HEK293 (cell line): Measurements from ENCODE around the gene PRPF8.

Experiments
- BCL11A ChIP-seq: fragments of 450-650 bp; formaldehyde crosslinking; IDR thresholded peaks from 2 replicates; pipeline ENCODE4 v1.5.1; 2016; ENCODE audit warnings: low read depth, missing biosample characterization, missing genetic modification characterization
- BCL11B ChIP-seq: fragments of 450-650 bp; formaldehyde crosslinking; IDR thresholded peaks from 2 replicates; pipeline ENCODE4 v1.5.1; 2016; ENCODE audit warnings: low read depth, missing biosample characterization, missing genetic modification characterization
- HOXA7 ChIP-seq: sonication (generic); formaldehyde crosslinking; IDR thresholded peaks from 2 replicates; pipeline ENCODE4 v1.8.1; 2022; ENCODE audit warnings: missing genetic modification reagents, borderline replicate concordance
- IKZF3 ChIP-seq: fragments of 450-650 bp; IDR thresholded peaks from 2 replicates; pipeline ENCODE4 v1.5.0; 2018; ENCODE audit warnings: missing biosample characterization, mild to moderate bottlenecking, missing genetic modification characterization, moderate library complexity
- KLF1 ChIP-seq: fragments of 450-650 bp; formaldehyde crosslinking; IDR thresholded peaks from 2 replicates; pipeline ENCODE4 v1.5.1; 2016; ENCODE audit warnings: missing biosample characterization, missing genetic modification characterization
- KLF16 ChIP-seq: fragments of 450-650 bp; formaldehyde crosslinking; IDR thresholded peaks from 2 replicates; pipeline ENCODE4 v1.5.1; 2017; ENCODE audit warnings: missing biosample characterization, missing genetic modification characterization
- MZF1 ChIP-seq: fragments of 450-650 bp; formaldehyde crosslinking; IDR thresholded peaks from 2 replicates; pipeline ENCODE4 v1.5.1; 2017; ENCODE audit warnings: missing biosample characterization, missing genetic modification characterization, borderline replicate concordance
- OVOL3 ChIP-seq: fragments of 450-650 bp; formaldehyde crosslinking; IDR thresholded peaks from 2 replicates; pipeline ENCODE4 v1.5.1; 2016; ENCODE audit warnings: missing biosample characterization, missing genetic modification characterization
- PRDM10 ChIP-seq: fragments of 450-650 bp; formaldehyde crosslinking; IDR thresholded peaks from 2 replicates; pipeline ENCODE4 v1.5.1; 2016; ENCODE audit warnings: missing biosample characterization, missing genetic modification characterization
- RBAK ChIP-seq: fragments of 450-650 bp; formaldehyde crosslinking; IDR thresholded peaks from 2 replicates; pipeline ENCODE4 v1.5.1; 2016; ENCODE audit warnings: missing biosample characterization, missing genetic modification characterization
- SP2 ChIP-seq: fragments of 450-650 bp; formaldehyde crosslinking; IDR thresholded peaks from 2 replicates; pipeline ENCODE4 v1.5.1; 2016; ENCODE audit warnings: missing biosample characterization, missing genetic modification characterization
- SP7 ChIP-seq: fragments of 450-650 bp; formaldehyde crosslinking; IDR thresholded peaks from 2 replicates; pipeline ENCODE4 v1.5.1; 2016; ENCODE audit warnings: missing biosample characterization, missing genetic modification characterization
- TRIM28 ChIP-seq: IDR thresholded peaks from 2 replicates; pipeline ENCODE4 v1.6.1; 2011; ENCODE audit warnings: low read length, control low read depth, borderline replicate concordance
- WT1 ChIP-seq: fragments of 450-650 bp; formaldehyde crosslinking; IDR thresholded peaks from 2 replicates; pipeline ENCODE4 v1.5.1; 2016; ENCODE audit warnings: missing biosample characterization, missing genetic modification characterization
- ZBTB26 ChIP-seq: fragments of 450-650 bp; formaldehyde crosslinking; optimal IDR thresholded peaks from 2 replicates; pipeline ENCODE3; 2016; ENCODE audit warnings: missing biosample characterization, mild to moderate bottlenecking, missing genetic modification characterization
- ZEB2 ChIP-seq: fragments of 450-650 bp; formaldehyde crosslinking; IDR thresholded peaks from 2 replicates; pipeline ENCODE4 v1.5.1; 2016; ENCODE audit warnings: missing biosample characterization, missing genetic modification characterization
- ZIC2 ChIP-seq: fragments of 450-650 bp; formaldehyde crosslinking; IDR thresholded peaks from 2 replicates; pipeline ENCODE4 v1.5.1; 2016; ENCODE audit warnings: missing biosample characterization, missing genetic modification characterization
- ZNF221 ChIP-seq: fragments of 450-650 bp; formaldehyde crosslinking; IDR thresholded peaks from 2 replicates; pipeline ENCODE4 v1.5.1; 2017; ENCODE audit warnings: missing biosample characterization, missing genetic modification characterization, borderline replicate concordance
- ZNF335 ChIP-seq: fragments of 450-650 bp; formaldehyde crosslinking; conservative IDR thresholded peaks from 2 replicates; pipeline ENCODE4 v1.5.1; 2016; ENCODE audit warnings: missing biosample characterization, missing genetic modification characterization
- ZNF362 ChIP-seq: fragments of 450-650 bp; formaldehyde crosslinking; IDR thresholded peaks from 2 replicates; pipeline ENCODE4 v1.5.1; 2016; ENCODE audit warnings: missing biosample characterization, missing genetic modification characterization
- ZNF37A ChIP-seq: fragments of 450-650 bp; IDR thresholded peaks from 2 replicates; pipeline ENCODE4 v1.5.1; 2018; ENCODE audit warnings: missing biosample characterization, missing genetic modification characterization
- ZNF48 ChIP-seq: fragments of 450-650 bp; formaldehyde crosslinking; IDR thresholded peaks from 2 replicates; pipeline ENCODE4 v1.5.1; 2016; ENCODE audit warnings: missing biosample characterization, missing genetic modification characterization
- ZNF501 ChIP-seq: fragments of 450-650 bp; formaldehyde crosslinking; IDR thresholded peaks from 2 replicates; pipeline ENCODE4 v1.5.1; 2016; ENCODE audit warnings: missing biosample characterization, missing genetic modification characterization
- ZNF510 ChIP-seq: fragments of 450-650 bp; formaldehyde crosslinking; IDR thresholded peaks from 2 replicates; pipeline ENCODE4 v1.5.1; 2018; ENCODE audit warnings: mild to moderate bottlenecking, missing genetic modification characterization, missing biosample characterization; ENCODE audit not compliant: insufficient replicate concordance
- ZNF529 ChIP-seq: fragments of 450-650 bp; formaldehyde crosslinking; IDR thresholded peaks from 2 replicates; pipeline ENCODE4 v1.5.1; 2017; ENCODE audit warnings: missing genetic modification characterization, missing biosample characterization; ENCODE audit not compliant: insufficient replicate concordance
- ZNF560 ChIP-seq: fragments of 450-650 bp; formaldehyde crosslinking; IDR thresholded peaks from 2 replicates; pipeline ENCODE4 v1.5.1; 2017; ENCODE audit warnings: missing biosample characterization, missing genetic modification characterization, borderline replicate concordance
- ZNF626 ChIP-seq: fragments of 450-650 bp; sonication (Bioruptor Pico); formaldehyde crosslinking; IDR thresholded peaks from 2 replicates; pipeline ENCODE4 v1.5.1; 2018; ENCODE audit warnings: missing biosample characterization, missing genetic modification characterization, inconsistent platforms
- ZNF660 ChIP-seq: fragments of 450-650 bp; IDR thresholded peaks from 2 replicates; pipeline ENCODE4 v1.5.1; 2018; ENCODE audit warnings: missing biosample characterization, mild to moderate bottlenecking, missing genetic modification characterization
- ZNF776 ChIP-seq: fragments of 450-650 bp; formaldehyde crosslinking; IDR thresholded peaks from 2 replicates; pipeline ENCODE4 v1.5.0; 2017; ENCODE audit warnings: missing biosample characterization, missing genetic modification characterization, borderline replicate concordance
- ZNF791 ChIP-seq: fragments of 450-650 bp; formaldehyde crosslinking; IDR thresholded peaks from 2 replicates; pipeline ENCODE4 v1.5.1; 2016; ENCODE audit warnings: missing biosample characterization, missing genetic modification characterization
- TF ChIP-seq, protein P1 (sequence below): fragments of 450-650 bp; formaldehyde crosslinking; IDR thresholded peaks from 2 replicates; pipeline ENCODE4 v1.5.1; 2016; ENCODE audit warnings: missing biosample characterization, missing genetic modification characterization
- TF ChIP-seq, protein P2 (sequence below): fragments of 450-650 bp; formaldehyde crosslinking; IDR thresholded peaks from 2 replicates; pipeline ENCODE4 v1.5.1; 2016; ENCODE audit warnings: missing biosample characterization, missing genetic modification characterization

The PRPF8 gene

GRCh38 chr17:1714980-1715802, 30.5 kb upstream of the PRPF8 start (continued):
- TF ChIP-seq ZNF626 (tag by site-specific recombination) (no peak), RBAK (no peak), BCL11B (tag by site-specific recombination) (peak; percentile 84), ZNF362 (tag by site-specific recombination) (no peak), SP2 (tag by site-specific recombination) (no peak), ZNF37A (tag by site-specific recombination) (no peak), IKZF3 (tag by site-specific recombination) (no peak), ZNF510 (tag by site-specific recombination) (no peak), OVOL3 (no peak), WT1 (tag by site-specific recombination) (0 out of 2 replicates have a peak, but pooled peaks have one; percentile 8), ZNF501 (tag by site-specific recombination) (no peak), PRDM10 (peak; percentile 67), ZNF791 (tag by site-specific recombination) (no peak), SP7 (tag by site-specific recombination) (0 out of 2 replicates have a peak, but pooled peaks have one; percentile 12), ZNF660 (tag by site-specific recombination) (no peak), ZNF335 (peak; percentile 89), BCL11A (tag by site-specific recombination) (peak; percentile 86; the same call in 1 of the 2 replicates), ZBTB26 (tag by site-specific recombination) (no peak), ZNF529 (tag by site-specific recombination) (no peak), MZF1 (tag by site-specific recombination) (no peak), TRIM28 (no peak), ZNF48 (no peak), ZNF560 (tag by site-specific recombination) (no peak), ZIC2 (0 out of 2 replicates have a peak, but pooled peaks have one; percentile 9), KLF16 (0 out of 2 replicates have a peak, but pooled peaks have one; percentile 38), ZNF776 (tag by site-specific recombination) (no peak), ZNF221 (tag by site-specific recombination) (no peak), KLF1 (tag by site-specific recombination) (peak; percentile 64), HOXA7 (CRISPR knock-in tag) (no peak), ZEB2 (0 out of 2 replicates have a peak, but pooled peaks have one; percentile 13)
- TF ChIP-seq, protein P1, sequence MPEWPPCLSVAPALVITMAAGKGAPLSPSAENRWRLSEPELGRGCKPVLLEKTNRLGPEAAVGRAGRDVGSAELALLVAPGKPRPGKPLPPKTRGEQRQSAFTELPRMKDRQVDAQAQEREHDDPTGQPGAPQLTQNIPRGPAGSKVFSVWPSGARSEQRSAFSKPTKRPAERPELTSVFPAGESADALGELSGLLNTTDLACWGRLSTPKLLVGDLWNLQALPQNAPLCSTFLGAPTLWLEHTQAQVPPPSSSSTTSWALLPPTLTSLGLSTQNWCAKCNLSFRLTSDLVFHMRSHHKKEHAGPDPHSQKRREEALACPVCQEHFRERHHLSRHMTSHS (tag by site-specific recombination): no peak
- TF ChIP-seq, protein P2, sequence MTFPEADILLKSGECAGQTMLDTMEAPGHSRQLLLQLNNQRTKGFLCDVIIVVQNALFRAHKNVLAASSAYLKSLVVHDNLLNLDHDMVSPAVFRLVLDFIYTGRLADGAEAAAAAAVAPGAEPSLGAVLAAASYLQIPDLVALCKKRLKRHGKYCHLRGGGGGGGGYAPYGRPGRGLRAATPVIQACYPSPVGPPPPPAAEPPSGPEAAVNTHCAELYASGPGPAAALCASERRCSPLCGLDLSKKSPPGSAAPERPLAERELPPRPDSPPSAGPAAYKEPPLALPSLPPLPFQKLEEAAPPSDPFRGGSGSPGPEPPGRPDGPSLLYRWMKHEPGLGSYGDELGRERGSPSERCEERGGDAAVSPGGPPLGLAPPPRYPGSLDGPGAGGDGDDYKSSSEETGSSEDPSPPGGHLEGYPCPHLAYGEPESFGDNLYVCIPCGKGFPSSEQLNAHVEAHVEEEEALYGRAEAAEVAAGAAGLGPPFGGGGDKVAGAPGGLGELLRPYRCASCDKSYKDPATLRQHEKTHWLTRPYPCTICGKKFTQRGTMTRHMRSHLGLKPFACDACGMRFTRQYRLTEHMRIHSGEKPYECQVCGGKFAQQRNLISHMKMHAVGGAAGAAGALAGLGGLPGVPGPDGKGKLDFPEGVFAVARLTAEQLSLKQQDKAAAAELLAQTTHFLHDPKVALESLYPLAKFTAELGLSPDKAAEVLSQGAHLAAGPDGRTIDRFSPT (tag by site-specific recombination): peak; percentile 65
